Measurements from ENCODE around the gene DYSF.

DNA sequence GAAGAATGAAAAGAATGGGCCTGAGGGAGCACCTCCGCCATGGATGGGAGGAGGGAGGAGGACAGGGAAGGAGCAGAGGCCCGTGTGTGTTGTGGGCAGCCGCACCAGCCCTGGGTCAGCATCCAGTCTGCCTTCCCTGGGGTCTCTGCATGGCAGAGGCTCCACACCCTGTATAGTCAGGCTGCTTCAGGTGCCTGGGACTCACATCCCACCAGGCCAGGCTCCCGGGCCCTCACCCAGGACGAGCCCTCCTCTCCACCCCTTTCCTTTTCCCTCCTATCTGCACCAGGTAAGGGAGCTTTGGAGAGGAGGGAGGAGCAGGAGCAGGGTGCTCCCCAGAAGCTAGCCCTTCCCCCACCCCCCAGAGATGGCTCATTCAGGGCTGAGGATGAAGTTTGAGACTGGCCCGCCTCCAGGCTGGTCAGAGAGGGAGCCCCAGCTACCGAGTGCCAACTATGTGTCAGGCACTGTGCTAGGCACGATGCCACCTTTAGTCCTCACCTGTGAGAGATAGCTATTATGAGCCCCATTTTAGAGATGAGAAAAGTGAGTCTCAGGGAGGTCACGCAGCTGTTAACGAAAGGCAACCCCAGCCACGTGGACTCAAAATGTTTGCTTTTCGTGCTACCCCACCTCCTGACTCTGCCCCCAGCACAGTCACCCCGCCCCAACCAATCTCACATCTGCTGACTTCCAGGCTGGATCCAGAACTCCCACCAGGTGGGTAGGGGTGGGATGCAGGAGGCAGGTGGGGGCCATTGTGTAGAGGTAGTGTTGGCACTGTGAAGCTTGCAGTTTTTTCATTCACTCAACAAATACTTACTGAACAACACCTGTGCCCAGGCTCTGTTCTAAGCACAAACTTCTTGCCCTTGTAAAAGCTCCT lies 242.1 kb downstream of the DYSF start:
- TF ChIP-seq, protein P1, sequence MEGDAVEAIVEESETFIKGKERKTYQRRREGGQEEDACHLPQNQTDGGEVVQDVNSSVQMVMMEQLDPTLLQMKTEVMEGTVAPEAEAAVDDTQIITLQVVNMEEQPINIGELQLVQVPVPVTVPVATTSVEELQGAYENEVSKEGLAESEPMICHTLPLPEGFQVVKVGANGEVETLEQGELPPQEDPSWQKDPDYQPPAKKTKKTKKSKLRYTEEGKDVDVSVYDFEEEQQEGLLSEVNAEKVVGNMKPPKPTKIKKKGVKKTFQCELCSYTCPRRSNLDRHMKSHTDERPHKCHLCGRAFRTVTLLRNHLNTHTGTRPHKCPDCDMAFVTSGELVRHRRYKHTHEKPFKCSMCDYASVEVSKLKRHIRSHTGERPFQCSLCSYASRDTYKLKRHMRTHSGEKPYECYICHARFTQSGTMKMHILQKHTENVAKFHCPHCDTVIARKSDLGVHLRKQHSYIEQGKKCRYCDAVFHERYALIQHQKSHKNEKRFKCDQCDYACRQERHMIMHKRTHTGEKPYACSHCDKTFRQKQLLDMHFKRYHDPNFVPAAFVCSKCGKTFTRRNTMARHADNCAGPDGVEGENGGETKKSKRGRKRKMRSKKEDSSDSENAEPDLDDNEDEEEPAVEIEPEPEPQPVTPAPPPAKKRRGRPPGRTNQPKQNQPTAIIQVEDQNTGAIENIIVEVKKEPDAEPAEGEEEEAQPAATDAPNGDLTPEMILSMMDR (IDR thresholded peaks at IDR 0.05): no peak
- TF ChIP-seq POLR2AphosphoS5 (IDR thresholded peaks at IDR 0.05; ENCODE audit: low read depth, low read length): no peak
- TF ChIP-seq, protein P2, sequence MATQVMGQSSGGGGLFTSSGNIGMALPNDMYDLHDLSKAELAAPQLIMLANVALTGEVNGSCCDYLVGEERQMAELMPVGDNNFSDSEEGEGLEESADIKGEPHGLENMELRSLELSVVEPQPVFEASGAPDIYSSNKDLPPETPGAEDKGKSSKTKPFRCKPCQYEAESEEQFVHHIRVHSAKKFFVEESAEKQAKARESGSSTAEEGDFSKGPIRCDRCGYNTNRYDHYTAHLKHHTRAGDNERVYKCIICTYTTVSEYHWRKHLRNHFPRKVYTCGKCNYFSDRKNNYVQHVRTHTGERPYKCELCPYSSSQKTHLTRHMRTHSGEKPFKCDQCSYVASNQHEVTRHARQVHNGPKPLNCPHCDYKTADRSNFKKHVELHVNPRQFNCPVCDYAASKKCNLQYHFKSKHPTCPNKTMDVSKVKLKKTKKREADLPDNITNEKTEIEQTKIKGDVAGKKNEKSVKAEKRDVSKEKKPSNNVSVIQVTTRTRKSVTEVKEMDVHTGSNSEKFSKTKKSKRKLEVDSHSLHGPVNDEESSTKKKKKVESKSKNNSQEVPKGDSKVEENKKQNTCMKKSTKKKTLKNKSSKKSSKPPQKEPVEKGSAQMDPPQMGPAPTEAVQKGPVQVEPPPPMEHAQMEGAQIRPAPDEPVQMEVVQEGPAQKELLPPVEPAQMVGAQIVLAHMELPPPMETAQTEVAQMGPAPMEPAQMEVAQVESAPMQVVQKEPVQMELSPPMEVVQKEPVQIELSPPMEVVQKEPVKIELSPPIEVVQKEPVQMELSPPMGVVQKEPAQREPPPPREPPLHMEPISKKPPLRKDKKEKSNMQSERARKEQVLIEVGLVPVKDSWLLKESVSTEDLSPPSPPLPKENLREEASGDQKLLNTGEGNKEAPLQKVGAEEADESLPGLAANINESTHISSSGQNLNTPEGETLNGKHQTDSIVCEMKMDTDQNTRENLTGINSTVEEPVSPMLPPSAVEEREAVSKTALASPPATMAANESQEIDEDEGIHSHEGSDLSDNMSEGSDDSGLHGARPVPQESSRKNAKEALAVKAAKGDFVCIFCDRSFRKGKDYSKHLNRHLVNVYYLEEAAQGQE (IDR thresholded peaks at IDR 0.05; ENCODE audit: insufficient read depth in 1 of 2, low read depth in 2 of 2, low read length in 1 of 2): no peak
- no peak for TF ChIP-seq TCF7L2 (IDR thresholded peaks at IDR 0.05; ENCODE audit: low read depth, low read length)
- no peak for TF ChIP-seq SIN3A (IDR thresholded peaks at IDR 0.05; ENCODE audit: borderline replicate concordance, insufficient read depth, low read depth, low read length)
